Left hindlimb (tissue), 1 donor: Measurements from ENCODE around the gene GJB2.

Experiments used
- DNase-seq: peaks from one replicate; pipeline ENCODE4 v3.0.0-alpha.2; 2018

Gene GJB2

DNA sequence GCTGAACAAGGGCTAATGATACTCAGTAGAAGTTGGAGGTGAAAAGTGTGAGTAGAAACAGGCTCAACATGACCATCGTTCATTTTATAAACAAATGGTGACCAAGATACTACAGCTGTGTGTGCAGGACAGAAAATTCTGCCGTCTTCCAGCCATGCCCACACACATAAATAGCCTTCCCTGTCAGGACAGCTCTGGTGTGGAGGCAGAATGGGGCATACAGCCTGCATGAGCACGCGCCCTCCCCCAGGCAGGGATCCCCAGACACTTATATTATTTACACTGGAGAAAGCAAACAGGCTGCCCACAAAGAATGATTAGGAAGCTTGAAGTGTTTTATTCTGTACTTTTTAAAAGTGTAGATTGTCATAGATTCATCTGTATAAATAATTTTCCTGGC lies 52.3 kb downstream of the GJB2 start:
- no peak for DNase-seq

DNA sequence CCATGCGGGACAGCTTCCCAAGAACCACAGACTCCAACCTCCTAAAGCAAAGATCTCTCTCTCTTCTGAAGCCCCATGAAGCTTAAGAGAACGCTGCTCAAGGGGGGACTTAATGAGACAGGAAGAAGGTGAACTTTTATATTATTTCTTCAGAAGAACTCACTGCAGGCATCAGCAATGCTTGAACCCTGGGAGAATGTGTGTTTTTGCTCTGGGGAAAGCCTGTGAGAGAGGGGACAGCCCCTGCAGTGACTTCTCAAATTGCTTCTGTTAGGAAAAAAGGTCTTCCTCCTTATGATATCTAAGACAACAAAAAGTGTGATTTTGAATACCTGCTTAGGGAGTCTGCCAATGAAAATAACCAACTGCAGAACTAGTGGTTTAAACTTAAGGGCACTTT lies 54.9 kb downstream of the GJB2 start:
- DNase-seq = no peak
